Psoas muscle (tissue), 8 donors: Measurements from ENCODE around the gene ISCA2. TPM values are rescaled to one million over a fixed set of nuclear protein-coding genes. Genes with fewer than 3 reads are reported as not detected.

ENCODE experiments used
- ATAC-seq, 4 donors: fragments of 200-7000 bp; cut with Tn5 transposase; one replicate each; pipeline ENCODE4 v1.9.1; 2020; ENCODE audit warnings: moderate library complexity in 3 of 4, mild to moderate bottlenecking in 2 of 4
- DNase-seq, 2 donors: peaks; one replicate each; pipeline ENCODE4 v3.0.0-alpha.2; 2020
- H3K27ac ChIP-seq: fragments of 200-600 bp; one replicate; pipeline ENCODE4 v1.8.0; 2022
- H3K27me3 ChIP-seq, 3 donors: fragments of 200-600 bp in 1 of 3; one replicate each; pipeline versions ENCODE4 v1.6.1 to v1.8.0; 2013 to 2022; ENCODE audit warnings: low read length in 2 of 3, mild to moderate bottlenecking in 2 of 3, moderate library complexity in 1 of 3; ENCODE audit not compliant: insufficient read depth in 3 of 3
- H3K36me3 ChIP-seq, 2 donors: fragments of 200-600 bp in 1 of 2; one replicate each; pipeline versions ENCODE4 v1.6.1 to v1.8.0; 2013 to 2022; ENCODE audit warnings: low read depth in 1 of 2, mild to moderate bottlenecking in 1 of 2, moderate library complexity in 1 of 2; ENCODE audit not compliant: insufficient read depth in 1 of 2
- H3K4me1 ChIP-seq: fragments of 200-600 bp; one replicate; pipeline ENCODE4 v1.8.0; 2022
- H3K4me3 ChIP-seq: fragments of 200-600 bp; one replicate; pipeline ENCODE4 v1.8.0; 2022; ENCODE audit warnings: mild to moderate bottlenecking
- H3K9me3 ChIP-seq: fragments of 200-600 bp; one replicate; pipeline ENCODE4 v1.8.0; 2022
- CTCF ChIP-seq: fragments of 200-600 bp; IDR thresholded peaks from one replicate; pipeline ENCODE4 v1.8.0; 2022; ENCODE audit warnings: antibody characterized with exemption
- WGBS, 3 donors: extraction: QIAGEN DNeasy Blood & Tissue Kit; methylation state at CpG; one replicate each; pipeline versions ENCODE4 v1.1.6 to v1.1.7; 2013; 5-methylcytosine and 5-hydroxymethylcytosine counted together
- intact Hi-C, 2 donors: fragments of 100-400 bp; cut with DNase I; formaldehyde crosslinking; loops; one replicate each; pipeline versions ENCODE4 v1.11.0 to v1.14.2; 2022
- polyA plus RNA-seq, 3 donors: library from polyadenylated mRNA; stranded (reverse); fragments of 200-250 nt; gene quantifications; one replicate each; pipeline ENCODE4 v1.2.3, GENCODE V29; 2013
- total RNA-seq, 4 donors: library from RNA; stranded (reverse); fragmentation: NEBNext Ultra II Directional in 2 of 4; extraction: Animal tissue kit (Norgen Biotek cat#: 25700) in 2 of 4; gene quantifications; one replicate each; pipeline versions ENCODE4 v1.2.1 to v1.2.4, GENCODE V29; 2021 to 2023
- donor health status: healthy with polysubstance abuse.
- donor health status: DM: no; HTN: no; CAD: no; lungs with moderate emphysema.
- donor health status: Bipolar disorder and iron deficiency.
- donor health status: healthy.
- donor health status: DM: yes; HTN: yes; CAD: no.
- donor health status: DM: no; HTN: no; CAD: no.
- donor health status: DM: no; HTN: no; CAD: no.
- donor health status: DM: yes; HTN: yes; CAD: no.

The ISCA2 gene
- total and polyA plus RNA-seq, 7 donors, result 19.9 to 38.8 (median 24.8) TPM

DNA sequence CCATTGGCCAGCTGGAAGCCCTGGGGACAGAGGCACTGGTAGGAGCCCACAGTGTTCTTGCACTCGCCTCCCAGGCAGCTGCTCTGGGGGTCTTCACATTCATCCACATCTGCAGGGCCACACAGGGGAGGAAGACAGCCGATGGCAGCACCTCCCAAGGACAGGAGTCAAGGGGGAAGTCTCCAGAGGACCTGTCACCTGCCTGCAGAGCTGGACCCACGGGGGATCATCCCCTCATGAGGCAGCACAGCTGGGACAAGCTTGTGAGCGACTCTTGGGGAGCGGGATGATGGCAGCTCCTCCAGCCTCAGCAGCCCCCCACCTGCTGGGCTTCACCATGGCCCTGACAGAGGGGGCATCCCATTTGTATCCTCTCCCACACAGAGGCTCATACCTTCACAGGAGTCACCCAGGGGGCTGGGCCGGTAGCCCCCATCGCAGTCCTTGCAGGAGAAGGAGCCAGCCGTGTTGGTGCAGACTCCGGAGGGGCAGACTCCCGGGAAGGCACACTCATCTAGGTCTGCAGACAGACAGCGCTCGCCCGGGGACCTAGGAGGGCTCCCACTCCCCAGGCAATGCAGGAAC, 15.4 kb downstream of the ISCA2 start:
- no peak for TF ChIP-seq CTCF
- Histone ChIP-seq H3K27me3 (peaks cover 0 to 6% (median 0%) of the 10 kb centered on the region in 3 donors), H3K27ac (no peak overlapping the region), H3K4me3 (no peak overlapping the region), H3K36me3 (no peaks in the 10 kb centered on the region), H3K9me3 (no peaks in the 10 kb centered on the region), H3K4me1 (no peaks in the 10 kb centered on the region)
- ATAC-seq, result no peak
- DNase-seq, result peak in 1 of 2 donors; percentile 41
- WGBS, 3 donors, result 76 to 89% (median 83%) methylated on average over 12 to 13 of the region's 13 CpGs
- intact Hi-C loops, result no loop called here

- intact Hi-C loops, result no loop called here
- no peak for TF ChIP-seq CTCF
- Histone ChIP-seq H3K27me3 (peaks cover 0 to 6% (median 0%) of the 10 kb centered on the region in 3 donors), H3K27ac (no peak overlapping the region), H3K4me3 (no peak overlapping the region), H3K36me3 (no peaks in the 10 kb centered on the region), H3K9me3 (no peaks in the 10 kb centered on the region), H3K4me1 (no peaks in the 10 kb centered on the region)
- DNase-seq, result peak in 1 of 2 donors; percentile 19
- WGBS, 3 donors, result 94 to 98% (median 94%) methylated on average over 9 to 10 of the region's 10 CpGs
- no peak for ATAC-seq
Observed at GRCh38 chr14:74509587-74510222, 16.1 kb downstream of the ISCA2 start.

- no peak overlapping the region for H3K27ac ChIP-seq
- H3K9me3 ChIP-seq, result no peaks in the 10 kb centered on the region
Observed at GRCh38 chr14:74510223-74510931, 16.8 kb downstream of the ISCA2 start.

GRCh38 chr14:74510959-74511409, 17.4 kb downstream of the ISCA2 start:
- Histone ChIP-seq H3K9me3 (no peaks in the 10 kb centered on the region), H3K4me1 (no peaks in the 10 kb centered on the region), H3K4me3 (no peak overlapping the region), H3K27ac (no peak overlapping the region), H3K27me3 (peaks cover 0 to 7% (median 0%) of the 10 kb centered on the region in 3 donors), H3K36me3 (no peaks in the 10 kb centered on the region)
- TF ChIP-seq CTCF, result no peak
- DNase-seq (peak; percentile 30 to 34), ATAC-seq (no peak)
- intact Hi-C loops, result no loop called here
- WGBS, 3 donors, result 69 to 78% (median 72%) methylated on average over 10 of the region's 10 CpGs

More at GRCh38 chr14:74510223-74510931, 16.8 kb downstream of the ISCA2 start:
- intact Hi-C loops, result no loop called here
- TF ChIP-seq CTCF, result no peak
- Histone ChIP-seq H3K27me3 (peaks cover 0 to 6% (median 0%) of the 10 kb centered on the region in 3 donors), H3K36me3 (no peaks in the 10 kb centered on the region), H3K4me1 (no peaks in the 10 kb centered on the region), H3K4me3 (no peak overlapping the region)
- 80 to 82% (median 81%) methylated on average over 21 of the region's 21 CpGs for WGBS, 3 donors
- ATAC-seq (no peak), DNase-seq (peak in 1 of 2 donors; percentile 42)
